Measurements from ENCODE around the gene SLC39A1.
A peak's percentile ranks its signal among the peaks of the same experiment; 100 is the strongest.

The SLC39A1 gene

GRCh38 chr1:153921080-153921802 lies 42.1 kb downstream of the SLC39A1 start:
- no peaks in the 10 kb centered on the region for H3K9me3 ChIP-seq (ENCODE audit: insufficient read depth, low read length, severe bottlenecking)
- H3K27me3 ChIP-seq (ENCODE audit: insufficient read depth, low read length, poor library complexity), result no peaks in the 10 kb centered on the region
- peak overlapping the region; percentile 94 to 95; a peak in 3 of 4 replicates for H3K4me3 ChIP-seq (ENCODE audit: low read depth in 1 of 2, low read length in 2 of 2)
- H2AFZ ChIP-seq (ENCODE audit: low read depth, low read length), result no peak overlapping the region
- ATAC-seq (ENCODE audit: insufficient read depth, low read depth) (no peak), DNase-seq (no peak)
- peaks cover 78% of the 10 kb centered on the region for H3K79me2 ChIP-seq (ENCODE audit: insufficient read depth, low read length)
- H3K4me2 ChIP-seq (ENCODE audit: insufficient read depth, low read length), result peak overlapping the region; percentile 82
- H3K4me1 ChIP-seq (ENCODE audit: insufficient read depth, low read length), result peaks cover 42% of the 10 kb centered on the region
- TF ChIP-seq CTCF (IDR thresholded peaks at IDR 0.05; ENCODE audit: borderline replicate concordance, extremely low read depth, low read length, poor library complexity, severe bottlenecking) (no peak), EZH2 (IDR thresholded peaks at IDR 0.05; ENCODE audit: borderline replicate concordance, low read depth, low read length, severe bottlenecking) (no peak)
- H4K20me1 ChIP-seq (ENCODE audit: insufficient read depth, low read length), result peaks cover 47% of the 10 kb centered on the region
- H3K36me3 ChIP-seq (ENCODE audit: insufficient read depth, low read length), result peaks cover 29% of the 10 kb centered on the region
- peak overlapping the region; percentile 87 for H3K27ac ChIP-seq (ENCODE audit: low read length)
- peak overlapping the region; percentile 77 for H3K9ac ChIP-seq (ENCODE audit: low read depth, low read length)

- DNase-seq, result peak; percentile 41
- TF ChIP-seq CTCF (IDR thresholded peaks at IDR 0.05; ENCODE audit: borderline replicate concordance, extremely low read depth, low read length, poor library complexity, severe bottlenecking) (peak; percentile 43), EZH2 (IDR thresholded peaks at IDR 0.05; ENCODE audit: borderline replicate concordance, low read depth, low read length, severe bottlenecking) (no peak)
- H3K36me3 ChIP-seq (ENCODE audit: insufficient read depth, low read length), result peaks cover 38% of the 10 kb centered on the region
- ATAC-seq (ENCODE audit: insufficient read depth, low read depth), result peak; percentile 20; the same call in 2 of the 3 replicates
- no peak overlapping the region for H2AFZ ChIP-seq (ENCODE audit: low read depth, low read length)
- H3K4me2 ChIP-seq (ENCODE audit: insufficient read depth, low read length), result peak overlapping the region; percentile 82
- H3K4me3 ChIP-seq (ENCODE audit: low read depth in 1 of 2, low read length in 2 of 2), result peak overlapping the region in 1 of 2 experiments; percentile 94; a peak in 2 of 4 replicates
- H4K20me1 ChIP-seq (ENCODE audit: insufficient read depth, low read length), result peaks cover 52% of the 10 kb centered on the region
- H3K9me3 ChIP-seq (ENCODE audit: insufficient read depth, low read length, severe bottlenecking), result no peaks in the 10 kb centered on the region
- H3K4me1 ChIP-seq (ENCODE audit: insufficient read depth, low read length), result peaks cover 42% of the 10 kb centered on the region
- H3K27me3 ChIP-seq (ENCODE audit: insufficient read depth, low read length, poor library complexity), result no peaks in the 10 kb centered on the region
- H3K27ac ChIP-seq (ENCODE audit: low read length), result peak overlapping the region; percentile 48
- peak overlapping the region; percentile 77 for H3K9ac ChIP-seq (ENCODE audit: low read depth, low read length)
- peaks cover 89% of the 10 kb centered on the region for H3K79me2 ChIP-seq (ENCODE audit: insufficient read depth, low read length)
Measured at GRCh38 chr1:153919876-153920852, 43.2 kb downstream of the SLC39A1 start.

GRCh38 chr1:153916297-153916696 lies 47.0 kb downstream of the SLC39A1 start:
- Histone ChIP-seq H3K9me3 (ENCODE audit: insufficient read depth, low read length, severe bottlenecking) (no peaks in the 10 kb centered on the region), H3K79me2 (ENCODE audit: insufficient read depth, low read length) (peaks cover 99% of the 10 kb centered on the region), H3K4me2 (ENCODE audit: insufficient read depth, low read length) (no peak overlapping the region), H3K27me3 (ENCODE audit: insufficient read depth, low read length, poor library complexity) (no peaks in the 10 kb centered on the region), H3K36me3 (ENCODE audit: insufficient read depth, low read length) (peaks cover 46% of the 10 kb centered on the region), H3K4me3 (ENCODE audit: low read depth in 1 of 2, low read length in 2 of 2) (no peak overlapping the region), H4K20me1 (ENCODE audit: insufficient read depth, low read length) (peaks cover 73% of the 10 kb centered on the region), H3K9ac (ENCODE audit: low read depth, low read length) (no peak overlapping the region), H2AFZ (ENCODE audit: low read depth, low read length) (no peak overlapping the region), H3K4me1 (ENCODE audit: insufficient read depth, low read length) (peaks cover 23% of the 10 kb centered on the region), H3K27ac (ENCODE audit: low read length) (no peak overlapping the region)
- DNase-seq (no peak), ATAC-seq (ENCODE audit: insufficient read depth, low read depth) (no peak)
- TF ChIP-seq CTCF (IDR thresholded peaks at IDR 0.05; ENCODE audit: borderline replicate concordance, extremely low read depth, low read length, poor library complexity, severe bottlenecking), result no peak
- no peak for TF ChIP-seq EZH2 (IDR thresholded peaks at IDR 0.05; ENCODE audit: borderline replicate concordance, low read depth, low read length, severe bottlenecking)
